Measurements from ENCODE around the gene C17orf107.
A peak's percentile ranks its signal among the peaks of the same experiment; 100 is the strongest.
"Not testable (repeated sequence)": the region's sequence is repeated elsewhere in the genome, so short reads cannot be mapped to it uniquely, and the experiment has no call there.

C17orf107 gene

GRCh38 chr17:4901108-4901647, 1.8 kb downstream of the C17orf107 start:
- no peak for DNase-seq

GRCh38 chr17:4901648-4902344, 2.5 kb downstream of the C17orf107 start:
- DNase-seq, result peak; percentile 77

- no peak for DNase-seq
Measured at GRCh38 chr17:4902540-4902939, 3.2 kb downstream of the C17orf107 start.

GRCh38 chr17:4903051-4903818, 3.9 kb downstream of the C17orf107 start, which contains the start of gene CHRNE:
CHRNE (minus strand) TSS chr17:4903098; CDS start chr17:4903063, 35 bp downstream.
- peak; percentile 81 for DNase-seq

- DNase-seq, result not testable (repeated sequence)
Measured at GRCh38 chr17:4906642-4907041, 7.3 kb downstream of the C17orf107 start.

- peak; percentile 51 for DNase-seq
Measured at GRCh38 chr17:4908301-4908700, 9.0 kb downstream of the C17orf107 start.

GRCh38 chr17:4908711-4909496, 9.6 kb downstream of the C17orf107 start:
- DNase-seq, result peak; percentile 95

GRCh38 chr17:4913994-4914393, 14.7 kb downstream of the C17orf107 start:
- no peak for DNase-seq

GRCh38 chr17:4914551-4914950, 15.2 kb downstream of the C17orf107 start:
- DNase-seq, result not testable (repeated sequence)

GRCh38 chr17:4919511-4920047, 20.2 kb downstream of the C17orf107 start:
- no peak for DNase-seq

- no peak for DNase-seq
Measured at GRCh38 chr17:4920351-4921048, 21.2 kb downstream of the C17orf107 start.

- DNase-seq, result no peak
Measured at GRCh38 chr17:4921320-4921719, 22.0 kb downstream of the C17orf107 start.

GRCh38 chr17:4926577-4927335, 27.4 kb downstream of the C17orf107 start:
- DNase-seq, result not testable (repeated sequence)

GRCh38 chr17:4928881-4929280, 29.5 kb downstream of the C17orf107 start:
- DNase-seq, result no peak

GRCh38 chr17:4931963-4932362, 32.6 kb downstream of the C17orf107 start, which contains the start of gene GP1BA:
GP1BA (plus strand) TSS chr17:4932277; CDS start chr17:4932605, 328 bp downstream.
- no peak for DNase-seq

- no peak for DNase-seq
Measured at GRCh38 chr17:4932756-4933155, 33.4 kb downstream of the C17orf107 start.

- no peak for DNase-seq
Measured at GRCh38 chr17:4933646-4934045, 34.3 kb downstream of the C17orf107 start.

GRCh38 chr17:4934173-4934979, 35.0 kb downstream of the C17orf107 start:
- DNase-seq, result peak; percentile 53

- DNase-seq, result no peak
Measured at GRCh38 chr17:4935650-4936049, 36.3 kb downstream of the C17orf107 start.

- DNase-seq, result no peak
Measured at GRCh38 chr17:4936436-4936835, 37.1 kb downstream of the C17orf107 start.
